PFSK-1 (cell line): Measurements from ENCODE around the gene LSR.

Experiments used
- FOXP2 ChIP-seq: optimal IDR thresholded peaks from 2 replicates; pipeline ENCODE3; 2011; ENCODE audit warnings: borderline replicate concordance, control low read depth, inconsistent platforms; ENCODE audit not compliant: insufficient read depth; ENCODE audit errors: extremely low read length, extremely low read depth
- POLR2AphosphoS5 ChIP-seq: IDR thresholded peaks from 2 replicates; pipeline ENCODE4 v1.6.1; 2012; ENCODE audit warnings: low read depth, mild to moderate bottlenecking, control low read depth, low read length, moderate library complexity
- SIN3A ChIP-seq: IDR thresholded peaks from 2 replicates; pipeline ENCODE4 v1.6.1; 2012; ENCODE audit warnings: mild to moderate bottlenecking, low read length, moderate library complexity, borderline replicate concordance; ENCODE audit not compliant: insufficient read depth
- TAF1 ChIP-seq: IDR thresholded peaks from 2 replicates; pipeline ENCODE4 v1.6.1; 2012; ENCODE audit warnings: low read length, control low read depth, borderline replicate concordance; ENCODE audit not compliant: insufficient read depth
- TF ChIP-seq, protein P1 (sequence below), 2 experiments: IDR thresholded peaks; 2 replicates each; pipeline versions ENCODE4 v1.6.1 to v1.8.0; 2011 to 2012; ENCODE audit warnings: low read depth in 2 of 2, low read length in 2 of 2, control low read depth in 1 of 2, inconsistent platforms in 1 of 2, mild to moderate bottlenecking in 1 of 2, moderate library complexity in 1 of 2; ENCODE audit not compliant: insufficient read depth in 1 of 2

The LSR gene

DNA sequence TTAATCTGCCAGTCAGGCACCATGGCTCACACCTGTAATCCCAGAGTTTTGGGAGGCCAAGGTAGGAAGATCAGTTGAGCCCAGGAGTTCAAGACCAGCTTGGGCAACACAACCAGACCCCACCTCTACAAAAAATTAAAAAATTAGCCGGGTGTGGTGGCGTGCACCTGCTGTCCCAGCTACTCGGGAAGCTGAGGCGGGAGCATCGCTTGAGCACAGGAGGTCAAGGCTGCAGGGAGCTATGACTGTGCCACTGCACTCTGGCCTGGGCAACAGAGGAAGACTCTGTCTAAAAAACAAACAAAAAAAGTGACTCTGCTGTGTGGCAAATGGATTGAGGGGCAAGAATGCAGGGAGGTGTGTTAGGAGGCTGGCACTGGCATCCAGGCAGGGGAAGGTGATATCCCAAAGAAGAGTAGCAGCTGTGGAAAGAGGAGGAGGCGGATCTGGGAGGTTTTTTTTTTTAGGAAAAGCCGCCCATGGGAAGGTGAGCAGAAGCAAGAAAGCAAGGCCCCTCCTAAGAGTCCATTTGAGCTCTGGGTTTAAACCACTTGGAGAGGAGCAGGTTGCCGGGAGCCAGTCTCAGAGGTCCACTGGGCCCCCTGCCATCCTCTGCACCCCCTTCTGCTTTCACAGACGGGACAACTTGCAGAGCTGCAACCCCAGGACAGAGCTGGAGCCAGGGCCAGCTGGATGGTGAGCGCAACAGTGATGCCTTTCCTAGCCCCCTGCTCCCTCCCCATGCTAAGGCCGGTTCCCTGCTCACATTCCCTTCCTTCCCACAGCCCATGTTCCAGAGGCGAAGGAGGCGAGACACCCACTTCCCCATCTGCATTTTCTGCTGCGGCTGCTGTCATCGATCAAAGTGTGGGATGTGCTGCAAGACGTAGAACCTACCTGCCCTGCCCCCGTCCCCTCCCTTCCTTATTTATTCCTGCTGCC is 35.6 kb downstream of the LSR start:
- TF ChIP-seq POLR2AphosphoS5: no peak
- TF ChIP-seq SIN3A: no peak
- TF ChIP-seq, protein P1, sequence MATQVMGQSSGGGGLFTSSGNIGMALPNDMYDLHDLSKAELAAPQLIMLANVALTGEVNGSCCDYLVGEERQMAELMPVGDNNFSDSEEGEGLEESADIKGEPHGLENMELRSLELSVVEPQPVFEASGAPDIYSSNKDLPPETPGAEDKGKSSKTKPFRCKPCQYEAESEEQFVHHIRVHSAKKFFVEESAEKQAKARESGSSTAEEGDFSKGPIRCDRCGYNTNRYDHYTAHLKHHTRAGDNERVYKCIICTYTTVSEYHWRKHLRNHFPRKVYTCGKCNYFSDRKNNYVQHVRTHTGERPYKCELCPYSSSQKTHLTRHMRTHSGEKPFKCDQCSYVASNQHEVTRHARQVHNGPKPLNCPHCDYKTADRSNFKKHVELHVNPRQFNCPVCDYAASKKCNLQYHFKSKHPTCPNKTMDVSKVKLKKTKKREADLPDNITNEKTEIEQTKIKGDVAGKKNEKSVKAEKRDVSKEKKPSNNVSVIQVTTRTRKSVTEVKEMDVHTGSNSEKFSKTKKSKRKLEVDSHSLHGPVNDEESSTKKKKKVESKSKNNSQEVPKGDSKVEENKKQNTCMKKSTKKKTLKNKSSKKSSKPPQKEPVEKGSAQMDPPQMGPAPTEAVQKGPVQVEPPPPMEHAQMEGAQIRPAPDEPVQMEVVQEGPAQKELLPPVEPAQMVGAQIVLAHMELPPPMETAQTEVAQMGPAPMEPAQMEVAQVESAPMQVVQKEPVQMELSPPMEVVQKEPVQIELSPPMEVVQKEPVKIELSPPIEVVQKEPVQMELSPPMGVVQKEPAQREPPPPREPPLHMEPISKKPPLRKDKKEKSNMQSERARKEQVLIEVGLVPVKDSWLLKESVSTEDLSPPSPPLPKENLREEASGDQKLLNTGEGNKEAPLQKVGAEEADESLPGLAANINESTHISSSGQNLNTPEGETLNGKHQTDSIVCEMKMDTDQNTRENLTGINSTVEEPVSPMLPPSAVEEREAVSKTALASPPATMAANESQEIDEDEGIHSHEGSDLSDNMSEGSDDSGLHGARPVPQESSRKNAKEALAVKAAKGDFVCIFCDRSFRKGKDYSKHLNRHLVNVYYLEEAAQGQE (IDR thresholded peaks at IDR 0.05; ENCODE audit: insufficient read depth in 1 of 2, low read depth in 2 of 2, low read length in 2 of 2): no peak
- TF ChIP-seq TAF1: no peak
- TF ChIP-seq FOXP2: no peak

DNA sequence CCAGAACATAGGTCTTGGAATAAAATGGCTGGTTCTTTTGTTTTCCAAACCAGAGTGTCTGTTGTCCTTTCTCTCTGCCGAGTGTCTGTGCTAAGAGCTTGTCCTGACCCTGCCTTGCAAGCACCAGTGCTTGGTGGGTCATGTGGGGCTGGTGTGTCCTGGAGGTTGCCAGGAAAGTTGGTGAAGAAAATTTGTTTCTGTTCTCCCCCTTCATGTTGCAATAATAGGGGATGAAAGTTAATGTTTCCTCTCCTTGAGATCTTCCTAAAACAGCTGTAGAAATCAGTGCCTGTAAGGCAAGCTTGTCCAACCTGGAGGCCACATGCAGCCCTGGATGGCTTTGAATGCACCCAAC is 36.3 kb downstream of the LSR start:
- TF ChIP-seq FOXP2: no peak
- TF ChIP-seq SIN3A: no peak
- TF ChIP-seq, protein P1 (IDR thresholded peaks at IDR 0.05; ENCODE audit: insufficient read depth in 1 of 2, low read depth in 2 of 2, low read length in 2 of 2): no peak
- TF ChIP-seq POLR2AphosphoS5: no peak
- TF ChIP-seq TAF1: no peak

DNA sequence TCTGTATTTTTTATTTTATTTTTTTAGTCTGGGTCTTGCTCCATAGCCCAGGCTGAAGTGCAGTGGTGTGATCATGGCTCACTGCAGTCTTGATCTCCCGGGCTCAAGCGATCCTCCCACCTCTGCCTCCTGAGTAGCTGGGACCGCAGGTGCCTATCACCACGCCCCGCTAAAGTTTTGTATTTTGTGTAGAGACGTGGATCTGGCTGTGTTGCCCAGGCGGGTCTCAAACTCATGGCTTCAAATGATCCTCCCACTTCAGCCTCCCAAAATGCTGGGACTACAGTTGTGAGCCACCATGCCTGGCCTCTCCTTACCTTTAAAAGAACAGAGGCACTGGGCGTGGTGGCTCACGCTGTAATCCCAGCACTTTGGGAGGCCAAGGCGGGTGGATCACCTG is 38.9 kb downstream of the LSR start:
- no peak for TF ChIP-seq POLR2AphosphoS5
- no peak for TF ChIP-seq SIN3A
- TF ChIP-seq, protein P1 (IDR thresholded peaks at IDR 0.05; ENCODE audit: insufficient read depth in 1 of 2, low read depth in 2 of 2, low read length in 2 of 2): no peak
- TF ChIP-seq FOXP2: no peak
- TF ChIP-seq TAF1: no peak

DNA sequence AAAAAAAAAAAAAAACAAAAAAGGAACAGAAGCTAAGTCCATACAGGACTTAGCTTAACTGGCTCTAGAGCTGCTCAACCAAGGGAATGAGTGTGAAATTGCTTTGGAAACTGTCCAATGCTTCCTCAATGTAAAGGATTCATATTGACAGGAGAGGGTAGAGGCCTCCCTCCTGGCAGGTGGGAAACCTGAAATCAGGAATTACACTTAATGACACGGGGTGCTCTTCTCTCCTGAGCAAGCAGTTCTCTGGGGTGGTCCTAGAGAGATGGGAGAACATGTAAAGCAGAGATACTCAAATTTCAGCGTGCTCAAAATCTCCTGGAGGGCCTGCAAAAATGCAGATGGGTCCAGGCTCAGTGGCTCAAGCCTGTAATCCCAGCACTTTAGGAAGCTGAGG is 39.5 kb downstream of the LSR start:
- TF ChIP-seq POLR2AphosphoS5: no peak
- TF ChIP-seq TAF1: no peak
- no peak for TF ChIP-seq FOXP2
- no peak for TF ChIP-seq SIN3A
- TF ChIP-seq, protein P1 (IDR thresholded peaks at IDR 0.05; ENCODE audit: insufficient read depth in 1 of 2, low read depth in 2 of 2, low read length in 2 of 2): no peak
